RPMI8226 (cell line): ENCODE results near the gene APOD.
"Not testable (repeated sequence)": the region's sequence is repeated elsewhere in the genome, so short reads cannot be mapped to it uniquely, and the experiment has no call there.

Source experiments
- DNase-seq: peaks from one replicate; pipeline ENCODE4 v3.0.0-alpha.2; 2015

APOD gene

GRCh38 chr3:195617784-195618659, 34.3 kb upstream of the APOD start:
- not testable (repeated sequence) for DNase-seq

GRCh38 chr3:195617134-195617533, 33.4 kb upstream of the APOD start:
- DNase-seq = not testable (repeated sequence)

GRCh38 chr3:195616681-195617080, 32.9 kb upstream of the APOD start:
- no peak for DNase-seq

- not testable (repeated sequence) for DNase-seq
Observed at GRCh38 chr3:195615952-195616537, 32.3 kb upstream of the APOD start.

- peak; percentile 35 for DNase-seq
Observed at GRCh38 chr3:195614672-195615504, 31.1 kb upstream of the APOD start.

- DNase-seq = no peak
Observed at GRCh38 chr3:195613468-195614069, 29.8 kb upstream of the APOD start.

GRCh38 chr3:195612075-195612800, 28.5 kb upstream of the APOD start:
- DNase-seq = no peak

GRCh38 chr3:195609229-195609628, 25.5 kb upstream of the APOD start:
- DNase-seq = no peak

GRCh38 chr3:195601785-195602184, 18.0 kb upstream of the APOD start:
- DNase-seq = not testable (repeated sequence)

GRCh38 chr3:195601382-195601781, 17.6 kb upstream of the APOD start:
- DNase-seq = no peak

GRCh38 chr3:195599926-195600325, 16.2 kb upstream of the APOD start:
- DNase-seq = not testable (repeated sequence)

GRCh38 chr3:195599516-195599915, 15.8 kb upstream of the APOD start:
- not testable (repeated sequence) for DNase-seq

GRCh38 chr3:195597848-195598247, 14.1 kb upstream of the APOD start:
- DNase-seq = no peak

- DNase-seq = no peak
Observed at GRCh38 chr3:195597229-195597628, 13.5 kb upstream of the APOD start.

- no peak for DNase-seq
Observed at GRCh38 chr3:195596765-195597171, 13.0 kb upstream of the APOD start.

- no peak for DNase-seq
Observed at GRCh38 chr3:195595785-195596531, 12.2 kb upstream of the APOD start.

GRCh38 chr3:195591852-195592251, 8.1 kb upstream of the APOD start:
- DNase-seq = no peak

- no peak for DNase-seq
Observed at GRCh38 chr3:195591220-195591619, 7.5 kb upstream of the APOD start.

GRCh38 chr3:195590381-195590780, 6.6 kb upstream of the APOD start:
- DNase-seq = not testable (repeated sequence)

GRCh38 chr3:195589796-195590195, 6.1 kb upstream of the APOD start:
- not testable (repeated sequence) for DNase-seq

- DNase-seq = no peak
Observed at GRCh38 chr3:195587824-195588223, 4.1 kb upstream of the APOD start.

- no peak for DNase-seq
Observed at GRCh38 chr3:195587406-195587805, 3.7 kb upstream of the APOD start.
